GM21367 (cell line): ENCODE results near the gene ICE2.

Experiments used
- ATAC-seq: cut with Tn5 transposase; IDR thresholded peaks from one replicate; pipeline ENCODE4 v1.9.1; 2021; ENCODE audit not compliant: unreplicated experiment

The ICE2 gene

GRCh38 chr15:60494108-60494507, 15.2 kb upstream of the ICE2 start:
- no peak for ATAC-seq

- ATAC-seq, result no peak
Observed at GRCh38 chr15:60493166-60493565, 14.2 kb upstream of the ICE2 start.

- ATAC-seq, result no peak
Observed at GRCh38 chr15:60486742-60487141, 7.8 kb upstream of the ICE2 start.

GRCh38 chr15:60485365-60486055, 6.6 kb upstream of the ICE2 start:
- no peak for ATAC-seq

- no peak for ATAC-seq
Observed at GRCh38 chr15:60483042-60483441, 4.1 kb upstream of the ICE2 start.

GRCh38 chr15:60480888-60481287, 1.9 kb upstream of the ICE2 start:
- ATAC-seq, result no peak

GRCh38 chr15:60480149-60480548, 1.2 kb upstream of the ICE2 start:
- ATAC-seq, result no peak

- ATAC-seq, result peak; percentile 11
Observed at GRCh38 chr15:60479361-60480110, 594 bp upstream of the ICE2 start.

GRCh38 chr15:60477916-60478565, 901 bp downstream of the ICE2 start:
- no peak for ATAC-seq

GRCh38 chr15:60477164-60477563, 1.8 kb downstream of the ICE2 start:
- ATAC-seq, result no peak

GRCh38 chr15:60476713-60477112, 2.2 kb downstream of the ICE2 start:
- no peak for ATAC-seq

GRCh38 chr15:60473135-60473534, 5.8 kb downstream of the ICE2 start:
- ATAC-seq, result no peak

GRCh38 chr15:60471314-60471713, 7.6 kb downstream of the ICE2 start:
- no peak for ATAC-seq

GRCh38 chr15:60469893-60470641, 8.9 kb downstream of the ICE2 start:
- no peak for ATAC-seq

GRCh38 chr15:60464836-60465630, 13.9 kb downstream of the ICE2 start:
- no peak for ATAC-seq

- ATAC-seq, result no peak
Observed at GRCh38 chr15:60462027-60462426, 16.9 kb downstream of the ICE2 start.

- no peak for ATAC-seq
Observed at GRCh38 chr15:60460931-60461330, 18.0 kb downstream of the ICE2 start.

- ATAC-seq, result no peak
Observed at GRCh38 chr15:60458721-60459120, 20.2 kb downstream of the ICE2 start.

- ATAC-seq, result no peak
Observed at GRCh38 chr15:60457985-60458384, 21.0 kb downstream of the ICE2 start.

GRCh38 chr15:60454824-60455223, 24.1 kb downstream of the ICE2 start:
- ATAC-seq, result no peak
